Cardiac septum (tissue), 1 donor: Measurements from ENCODE around the gene D2HGDH. TPM values are rescaled to one million over a fixed set of nuclear protein-coding genes. Genes with fewer than 3 reads are reported as not detected.
A peak's percentile ranks its signal among the peaks of the same experiment; 100 is the strongest.

Experiments
- DNase-seq: peaks from one replicate; pipeline ENCODE4 v3.0.0-alpha.2; 2020; ENCODE audit warnings: low spot score
- intact Hi-C: fragments of 100-400 bp; cut with DNase I; formaldehyde crosslinking; loops from one replicate; pipeline ENCODE4 v1.14.0; 2022
- long read RNA-seq: library from polyadenylated mRNA; unstranded; transcript quantifications from one replicate; pipeline ENCODE4 v2.0.0, GENCODE V29; 2021
- total RNA-seq: library from RNA; stranded (reverse); fragmentation: NEBNext Ultra II Directional; extraction: Animal tissue kit (Norgen Biotek cat#: 25700); gene quantifications from one replicate; pipeline ENCODE4 v1.2.1, GENCODE V29; 2021
- donor health status: DM: no; HTN: no; CAD: no.

Gene D2HGDH
- total RNA-seq: 15.7 TPM
- long read RNA-seq, transcript D2HGDH-201 (10 exons, 2,617 nt): major isoform, 12 of 41 reads
- long read RNA-seq, partial matches to known transcripts: 11 of 41 reads
- long read RNA-seq, other reads (novel, unspliced or antisense): 18 of 41 reads

DNA sequence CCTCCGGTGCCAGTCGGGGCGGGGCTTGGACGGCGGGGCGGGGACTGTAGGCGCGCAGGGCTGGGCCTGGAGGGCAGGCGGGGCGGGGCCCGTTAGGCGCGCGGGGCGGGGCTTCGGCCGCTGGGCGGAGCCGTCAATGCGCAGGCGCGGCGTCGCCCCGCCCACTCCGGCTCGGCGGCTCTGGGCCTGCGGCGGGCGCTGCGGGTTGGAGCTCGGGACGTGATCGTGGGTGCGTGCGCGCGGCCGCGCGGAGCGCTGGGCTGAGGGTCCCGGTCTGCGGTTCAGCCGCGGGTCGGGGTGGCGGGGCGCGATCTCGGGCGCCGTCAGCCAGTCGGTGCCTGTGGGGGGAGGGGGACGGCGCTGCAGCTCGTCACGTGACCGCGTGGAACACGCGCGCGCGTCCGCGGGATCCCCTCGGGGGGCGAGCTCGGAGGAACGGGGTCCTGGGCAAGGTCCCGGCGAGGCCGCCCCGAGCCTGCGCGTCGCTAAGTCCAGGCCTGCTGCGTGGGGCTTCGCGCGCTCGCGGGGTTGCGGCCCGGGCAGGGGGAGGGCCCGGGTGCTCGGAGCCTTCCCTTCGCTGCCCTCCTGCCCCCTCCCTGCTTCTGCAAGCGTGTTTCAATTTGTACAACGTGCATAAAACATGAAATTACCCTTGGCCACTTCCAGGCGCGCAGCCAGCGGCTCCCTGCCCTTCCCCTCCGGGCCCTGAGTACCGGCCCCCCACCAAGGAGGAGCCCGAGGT is at the start of gene D2HGDH:
Gene D2HGDH (plus strand): TSS at position 164 of the 742 bp plus-strand sequence. CDS start 595 bp downstream, outside the sequence.
- intact Hi-C loops: loop anchor here (2.0 to 5.0 kb wide), 2 partner anchors 32 to 143 kb away; partner anchors contain the start of gene ING5
- peak; percentile 98 for DNase-seq

DNA sequence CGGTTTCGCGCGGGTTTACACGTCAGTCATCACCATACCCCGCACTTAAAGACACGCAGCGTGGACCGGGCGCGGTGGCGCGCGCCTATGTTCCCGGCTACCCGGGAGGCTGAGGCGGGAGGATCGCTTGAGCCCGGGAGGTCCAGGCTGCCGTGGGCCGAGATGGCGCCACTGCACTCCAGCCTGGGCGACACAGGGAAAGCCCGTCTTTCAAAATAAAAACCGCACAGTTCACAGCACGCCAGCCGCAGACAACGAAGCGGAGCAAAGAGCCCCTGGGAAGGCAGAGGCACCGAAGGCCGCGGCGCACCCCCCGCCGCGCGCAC is 48.1 kb upstream of the D2HGDH start:
- intact Hi-C loops: loop anchor here (2.0 kb wide), 2 partner anchors 15 to 49 kb away; partner anchors contain the start of genes ATG4B and THAP4
- DNase-seq: no peak

DNA sequence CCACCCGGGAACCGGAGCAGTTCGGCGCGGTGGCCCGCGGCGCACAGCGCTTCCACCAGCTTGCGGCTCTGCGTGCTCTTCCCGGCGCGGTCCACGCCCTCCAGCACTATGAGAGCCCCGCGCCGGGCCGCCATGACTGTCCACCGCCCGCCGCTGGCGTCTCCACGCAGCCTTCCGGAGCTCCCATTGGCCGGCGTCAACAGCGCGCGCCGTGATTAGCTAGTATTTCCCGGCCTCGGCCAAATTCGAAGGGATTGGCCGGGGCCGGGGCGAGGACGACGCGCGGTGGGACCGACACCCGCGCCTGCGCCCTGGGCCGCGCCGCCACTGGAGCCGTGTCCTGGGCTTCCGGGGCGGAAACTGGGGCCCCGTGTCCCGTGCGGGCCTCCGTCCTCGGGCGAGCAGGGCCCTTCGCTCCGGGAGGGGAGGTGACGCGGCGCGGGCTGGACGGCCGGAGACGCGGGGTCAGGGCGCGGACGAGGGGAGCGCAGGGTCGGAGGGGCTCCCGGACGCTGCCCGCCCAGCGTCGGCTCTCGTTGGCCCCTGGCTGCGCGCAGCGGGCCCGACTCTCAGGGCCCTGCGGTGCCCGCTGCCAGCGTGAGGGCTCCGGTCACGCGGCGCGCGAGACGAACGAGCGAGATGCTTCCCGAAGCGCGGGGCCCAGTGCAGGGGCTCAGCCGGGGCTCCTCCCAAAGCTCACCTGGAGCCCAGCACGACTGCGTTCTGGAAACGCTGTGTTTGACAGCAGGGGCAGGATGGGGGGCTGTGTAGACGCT is 47.6 kb upstream of the D2HGDH start, which contains the start of gene DTYMK:
Gene DTYMK (minus strand): TSS at position 166 of the 776 bp plus-strand sequence. CDS start 32 bp downstream, at position 134.
- intact Hi-C loops: loop anchor here (2.0 kb wide), 2 partner anchors 14 to 50 kb away; partner anchors contain the start of genes ATG4B and THAP4
- DNase-seq: peak; percentile 98

DNA sequence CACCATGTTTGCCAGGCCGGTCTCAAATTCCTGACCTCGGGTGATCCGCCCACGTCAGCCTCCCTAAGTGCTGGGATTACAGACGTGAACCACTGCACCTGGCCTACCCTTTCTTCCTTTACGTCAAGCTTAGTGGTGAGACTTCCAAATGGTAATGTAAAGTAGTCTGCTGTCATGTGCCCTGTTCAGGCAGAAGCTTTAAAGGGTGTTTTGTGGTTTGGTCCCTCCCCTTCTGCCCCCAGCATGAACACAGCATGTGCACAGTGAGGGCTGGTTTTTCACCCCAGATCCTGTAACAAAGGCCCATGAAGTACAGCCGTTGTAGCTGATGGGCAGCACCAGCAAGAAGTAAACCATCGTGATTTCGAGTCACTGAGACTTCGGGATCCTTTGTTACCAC is 45.1 kb upstream of the D2HGDH start:
- intact Hi-C loops: no loop called here
- DNase-seq: no peak

DNA sequence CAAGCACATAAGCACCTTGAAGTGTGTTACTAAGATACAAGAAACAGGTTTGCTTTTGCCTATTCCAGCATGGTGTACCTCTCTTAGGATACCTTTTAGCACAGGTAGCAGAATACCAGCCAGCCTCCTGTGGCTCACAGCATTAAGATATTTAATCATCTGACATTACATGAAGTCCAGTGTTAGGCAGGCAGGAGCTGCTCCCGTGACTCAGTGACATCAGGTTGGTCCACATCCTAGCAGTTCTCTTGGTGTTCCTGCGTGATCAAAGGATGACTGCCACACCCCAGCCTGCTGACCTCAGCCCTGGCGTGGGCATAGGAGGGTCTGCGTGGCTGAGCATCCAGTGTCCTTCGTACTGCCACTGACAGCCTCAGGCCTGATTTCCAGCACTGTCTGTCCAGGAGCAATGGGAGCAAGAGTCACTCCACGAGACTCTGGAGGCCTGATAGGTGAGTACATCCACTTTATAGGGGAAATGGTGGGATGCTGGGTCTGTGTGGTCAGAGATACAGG is 44.2 kb upstream of the D2HGDH start:
- no peak for DNase-seq
- intact Hi-C loops: no loop called here

DNA sequence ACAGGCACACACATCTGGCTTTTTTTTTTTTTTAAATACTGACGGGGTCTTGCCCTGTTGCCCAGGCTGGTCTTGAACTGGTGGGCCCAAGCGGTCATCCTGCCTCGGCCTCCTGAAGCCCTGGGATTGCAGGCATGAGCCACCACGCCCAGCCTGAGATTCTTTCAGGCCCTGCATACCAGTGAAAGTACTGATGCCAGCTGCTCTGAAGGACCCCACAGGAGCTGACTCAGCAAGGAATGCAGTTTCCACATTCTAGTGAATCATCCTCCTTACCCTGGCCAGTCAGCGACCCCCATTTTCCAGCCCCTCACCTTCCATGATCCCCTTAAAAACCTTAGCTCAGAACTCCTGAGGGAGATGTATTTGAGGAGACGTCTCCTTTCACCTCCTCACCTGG is 42.0 kb upstream of the D2HGDH start:
- intact Hi-C loops: no loop called here
- DNase-seq: no peak

DNA sequence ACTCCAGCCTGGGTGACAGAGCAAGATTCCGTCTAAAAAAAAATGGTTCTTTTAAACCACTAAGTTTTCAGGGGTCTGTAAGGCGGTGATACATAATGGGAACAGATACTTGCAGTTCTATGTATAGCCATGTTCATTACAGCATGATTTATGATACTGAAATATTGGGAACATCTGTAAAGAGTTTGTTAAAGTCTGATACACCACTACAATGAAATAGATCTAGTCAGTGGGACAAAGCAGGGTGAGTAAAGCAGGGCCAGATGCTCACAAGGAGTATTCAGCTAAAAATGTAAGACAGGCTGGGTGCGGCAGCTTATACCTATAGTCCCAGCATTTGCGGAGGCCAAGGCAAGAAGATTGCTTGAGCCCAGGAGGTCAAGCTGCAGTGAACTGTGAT is 38.8 kb upstream of the D2HGDH start:
- DNase-seq: no peak
- intact Hi-C loops: no loop called here

DNA sequence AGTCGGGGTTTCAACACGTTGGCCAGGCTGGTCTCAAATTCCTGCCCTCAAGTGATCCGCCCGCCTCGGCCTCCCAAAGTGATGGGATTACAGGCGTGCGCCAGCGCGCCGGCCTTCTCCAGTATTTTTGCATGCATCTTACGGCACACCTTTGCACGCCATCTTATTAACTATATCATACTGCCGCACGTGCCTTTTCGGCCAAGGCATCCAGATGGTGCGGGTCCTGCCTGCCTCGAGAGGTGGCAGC is 33.4 kb upstream of the D2HGDH start:
- DNase-seq: no peak
- intact Hi-C loops: loop anchor here (2.0 to 5.0 kb wide), 2 partner anchors 14 to 181 kb away; partner anchors contain the start of gene DTYMK

DNA sequence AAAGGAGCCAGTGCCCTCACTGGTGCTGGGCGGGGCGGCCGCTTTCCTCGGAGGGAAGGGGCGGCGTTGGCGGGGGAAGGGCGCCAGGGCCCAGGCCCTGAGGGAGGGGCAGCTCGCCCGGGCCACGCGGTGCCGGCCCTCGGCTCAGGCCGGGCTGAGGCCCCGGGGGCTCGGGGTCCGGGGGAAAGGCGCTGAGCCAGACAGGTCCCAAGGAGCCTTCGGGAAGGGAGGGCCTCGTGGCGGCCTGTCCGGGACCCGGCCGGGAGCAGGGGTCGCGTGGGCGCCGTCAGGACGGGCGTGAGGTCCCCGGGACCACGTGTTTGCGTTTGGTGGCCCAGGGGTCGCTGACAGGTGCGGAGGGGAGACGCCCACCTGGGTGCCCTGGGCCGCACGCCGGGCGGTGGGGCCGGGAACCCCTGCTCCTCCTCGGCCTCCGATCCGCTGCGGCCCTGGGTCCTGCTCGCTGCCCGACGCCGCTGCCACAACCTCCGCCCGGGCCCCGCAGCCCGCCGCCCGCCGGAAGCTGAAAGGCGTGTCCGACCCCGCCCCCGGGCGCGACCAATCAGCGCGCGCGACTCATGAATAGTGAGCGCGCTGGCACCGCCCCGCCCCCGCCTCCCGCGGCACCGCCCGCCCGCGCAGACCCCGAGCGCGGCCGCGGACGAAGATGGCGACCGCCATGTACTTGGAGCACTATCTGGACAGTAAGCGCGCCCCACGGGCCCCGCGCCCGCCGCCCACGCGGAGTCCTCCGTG is 32.9 kb upstream of the D2HGDH start, which contains the start of gene ING5:
Gene ING5 (plus strand): TSS at position 641 of the 756 bp plus-strand sequence. CDS start 27 bp downstream, at position 668.
- DNase-seq: peak; percentile 97
- intact Hi-C loops: loop anchor here (2.0 to 5.0 kb wide), 3 partner anchors 15 to 181 kb away; partner anchors contain the start of genes D2HGDH and DTYMK

DNA sequence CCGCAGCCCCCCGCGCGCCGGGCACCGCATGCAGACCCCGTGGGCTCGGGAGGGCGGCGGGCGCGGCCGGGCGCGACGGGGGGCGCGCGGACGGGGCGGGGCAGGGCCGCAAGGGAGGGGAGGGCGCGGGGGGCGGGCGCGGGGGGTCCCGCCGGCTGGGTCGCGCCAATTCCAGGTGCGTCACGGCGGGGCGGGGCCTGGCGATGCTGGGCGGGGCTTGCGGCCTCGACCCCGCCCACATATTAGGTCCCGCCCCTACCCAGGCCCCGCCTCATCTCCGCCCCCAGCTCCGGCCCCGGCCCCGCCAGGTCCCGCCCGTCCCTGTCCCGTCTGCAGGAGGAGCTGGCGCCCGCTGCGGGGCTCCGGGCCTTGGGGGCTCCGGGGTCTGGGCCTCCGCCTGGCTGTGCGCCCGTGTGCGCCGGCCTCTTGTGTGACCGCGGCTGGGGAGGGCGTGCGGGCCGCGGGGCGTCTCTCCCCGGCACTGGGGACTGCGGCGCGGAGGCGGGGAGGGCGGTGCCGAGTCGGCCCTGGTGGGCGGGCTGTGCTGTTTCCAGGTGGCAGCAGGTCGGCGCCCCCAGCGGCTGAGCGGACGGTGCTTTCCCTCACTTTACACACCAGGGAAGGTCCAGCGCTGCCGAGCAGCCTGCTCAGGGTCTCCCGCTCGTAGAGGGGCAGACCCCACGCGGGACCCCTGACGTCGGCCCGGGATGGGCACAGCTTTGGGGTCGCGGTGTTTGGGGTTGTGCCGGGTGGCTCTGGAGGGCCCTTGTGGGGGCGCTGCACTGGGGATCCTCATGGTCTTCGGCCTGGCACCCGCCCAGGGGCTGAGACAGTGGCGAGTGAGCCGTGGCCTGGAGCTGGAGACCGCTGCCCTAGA is 32.0 kb upstream of the D2HGDH start:
- DNase-seq: peak; percentile 95
- intact Hi-C loops: loop anchor here (2.0 to 5.0 kb wide), 2 partner anchors 32 to 180 kb away; partner anchors contain the start of gene D2HGDH

DNA sequence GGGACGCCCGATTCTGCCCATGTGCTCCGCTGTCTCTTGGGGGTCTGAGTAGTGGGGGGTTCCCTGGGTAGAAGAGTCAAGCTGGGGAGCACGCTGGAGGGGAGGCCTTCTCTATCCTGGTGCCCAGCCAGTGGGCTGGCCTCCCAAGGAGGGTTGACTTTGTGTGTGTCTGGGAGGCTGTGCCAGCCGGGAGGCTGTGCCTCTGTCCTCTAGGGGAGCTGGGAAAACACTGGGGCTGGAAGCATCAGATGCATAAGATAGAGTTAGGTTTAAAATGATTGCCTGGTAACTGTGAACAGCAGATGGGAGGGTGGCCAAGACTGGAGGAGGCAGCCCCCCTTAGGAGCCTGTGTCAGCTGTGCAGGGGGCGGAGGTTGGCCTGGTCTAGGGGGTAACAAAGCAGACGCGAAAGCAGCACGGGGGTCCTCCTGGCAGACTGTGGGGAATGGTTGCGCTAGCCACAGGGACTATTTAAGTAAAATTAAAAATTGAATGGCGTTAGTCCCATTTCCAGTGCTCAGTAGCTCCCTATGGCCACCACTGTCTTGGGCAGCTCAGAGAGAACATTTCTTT is 31.3 kb upstream of the D2HGDH start:
- no peak for DNase-seq
- intact Hi-C loops: loop anchor here (2.0 to 5.0 kb wide), 2 partner anchors 32 to 179 kb away; partner anchors contain the start of gene D2HGDH

DNA sequence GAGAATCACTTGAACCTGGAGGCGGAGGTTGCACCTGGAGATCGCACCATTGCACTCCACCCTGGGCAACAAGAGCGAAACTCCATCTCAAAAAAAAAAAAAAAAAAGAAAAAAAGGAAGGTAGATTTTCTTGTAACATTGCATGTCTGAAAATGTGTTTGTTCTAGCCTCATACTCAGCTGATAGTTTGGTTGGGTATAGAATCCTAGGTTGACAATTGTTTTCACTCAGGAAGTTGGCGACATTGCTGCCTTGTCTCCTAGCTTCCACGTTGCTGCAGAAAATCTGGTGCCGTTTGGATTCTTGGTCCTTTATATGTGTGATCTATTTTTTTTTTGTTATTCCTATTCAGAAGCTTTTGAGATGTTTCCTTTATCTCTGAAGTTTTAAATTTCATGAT is 27.9 kb upstream of the D2HGDH start:
- DNase-seq: no peak
- intact Hi-C loops: no loop called here

DNA sequence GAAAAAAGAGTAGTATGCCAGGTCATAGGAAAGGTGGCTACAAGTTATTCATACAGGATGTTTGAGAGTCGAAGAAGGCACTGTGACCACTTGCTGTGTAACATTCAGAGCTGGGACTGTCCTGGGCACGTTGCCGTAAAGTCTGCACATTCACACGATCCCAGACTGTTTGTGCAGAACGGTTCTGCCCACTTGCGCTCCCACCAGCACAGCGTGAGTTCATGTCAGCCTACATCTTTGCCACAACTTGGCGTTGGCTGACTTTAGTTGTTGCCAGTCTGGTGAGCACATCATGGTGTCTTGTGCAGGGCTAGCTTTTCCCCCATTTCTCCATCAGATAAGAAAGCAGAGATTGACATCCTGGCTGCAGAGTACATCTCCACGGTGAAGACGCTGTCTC is 25.6 kb upstream of the D2HGDH start:
- no peak for DNase-seq
- intact Hi-C loops: no loop called here

DNA sequence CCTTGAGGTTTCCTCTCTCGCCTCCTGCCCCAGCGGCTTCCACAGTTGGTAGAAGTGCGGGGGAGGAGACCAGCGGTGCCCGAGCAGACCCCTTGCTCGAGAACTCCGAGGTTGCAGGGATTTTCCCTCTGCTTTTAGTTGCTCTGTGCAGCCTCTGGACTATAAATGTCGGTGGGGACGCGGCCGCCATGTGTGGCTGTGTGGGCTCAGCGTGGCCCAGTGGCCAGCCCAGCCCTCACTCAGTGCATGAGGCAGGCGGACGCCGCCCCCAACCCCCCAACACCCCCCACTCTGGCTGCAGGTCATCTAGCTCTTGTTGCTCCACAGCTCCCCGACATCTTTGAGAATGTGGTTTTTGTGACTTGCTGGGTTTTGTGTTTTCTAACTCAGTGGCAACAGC is 15.3 kb upstream of the D2HGDH start:
- intact Hi-C loops: no loop called here
- DNase-seq: no peak

DNA sequence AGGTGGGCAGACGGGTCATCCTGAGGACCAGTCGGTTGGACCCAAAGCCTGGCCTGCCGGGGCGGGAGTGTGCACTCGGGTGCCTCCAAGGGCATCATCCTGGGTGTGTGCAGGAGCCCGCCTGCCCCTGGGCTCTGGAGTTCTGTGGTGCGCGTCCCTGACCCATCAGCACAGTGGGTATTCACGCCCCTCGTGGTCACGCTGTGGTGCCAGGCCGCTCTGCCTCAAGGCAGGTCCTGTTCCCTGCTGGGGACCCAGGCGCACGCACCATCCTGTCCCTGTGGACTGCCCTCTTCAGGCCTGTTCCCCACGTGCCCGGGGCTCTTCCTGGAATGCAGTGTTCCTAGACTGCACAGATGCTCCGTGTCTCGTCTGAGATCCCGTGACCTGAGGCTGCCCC is 14.3 kb upstream of the D2HGDH start:
- intact Hi-C loops: no loop called here

DNA sequence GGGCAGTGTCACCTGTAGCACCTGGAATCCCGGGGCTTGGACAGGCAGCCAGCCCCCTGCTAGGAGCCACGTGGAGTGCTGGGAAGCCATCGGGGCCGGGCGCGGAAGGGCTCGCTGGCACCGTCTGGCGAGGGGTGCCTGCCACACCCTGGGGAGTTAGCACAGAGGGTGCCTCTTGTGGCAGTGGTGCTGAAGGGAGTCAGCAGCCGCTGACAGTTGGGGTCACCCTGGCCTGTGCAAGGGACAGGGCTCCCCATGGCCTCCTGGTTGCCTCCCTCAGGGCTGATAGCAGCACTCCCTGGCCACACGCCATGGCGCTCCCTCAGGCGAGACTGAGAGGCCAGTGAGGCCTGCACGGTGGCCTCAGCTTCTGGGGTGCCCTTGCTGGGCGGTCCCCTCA is 13.9 kb upstream of the D2HGDH start:
- intact Hi-C loops: no loop called here

More for the DNA sequence above, 14.3 kb upstream of the D2HGDH start:
- DNase-seq: no peak

DNA sequence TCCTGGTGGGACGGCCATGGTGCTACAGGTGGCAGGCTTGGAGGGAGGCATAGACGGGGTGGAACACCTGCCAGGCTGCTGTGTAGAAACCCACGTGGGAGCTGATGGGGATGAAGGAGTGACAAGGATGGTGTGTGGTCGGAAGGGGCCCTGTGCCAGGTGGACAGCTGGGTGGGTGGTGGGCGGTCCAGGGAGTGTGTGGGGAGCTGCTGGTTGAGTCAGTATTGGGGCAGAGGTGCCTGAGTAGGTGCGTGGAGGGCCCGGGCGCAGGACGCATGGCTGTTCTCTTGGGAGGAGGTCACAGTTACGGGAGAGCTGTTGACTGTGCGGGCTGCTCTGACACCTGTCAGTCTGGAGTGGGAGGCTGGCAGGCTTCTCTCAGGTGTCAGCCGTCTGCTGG is 12.6 kb upstream of the D2HGDH start:
- DNase-seq: no peak
- intact Hi-C loops: no loop called here

More for the DNA sequence above, 13.9 kb upstream of the D2HGDH start:
- no peak for DNase-seq

DNA sequence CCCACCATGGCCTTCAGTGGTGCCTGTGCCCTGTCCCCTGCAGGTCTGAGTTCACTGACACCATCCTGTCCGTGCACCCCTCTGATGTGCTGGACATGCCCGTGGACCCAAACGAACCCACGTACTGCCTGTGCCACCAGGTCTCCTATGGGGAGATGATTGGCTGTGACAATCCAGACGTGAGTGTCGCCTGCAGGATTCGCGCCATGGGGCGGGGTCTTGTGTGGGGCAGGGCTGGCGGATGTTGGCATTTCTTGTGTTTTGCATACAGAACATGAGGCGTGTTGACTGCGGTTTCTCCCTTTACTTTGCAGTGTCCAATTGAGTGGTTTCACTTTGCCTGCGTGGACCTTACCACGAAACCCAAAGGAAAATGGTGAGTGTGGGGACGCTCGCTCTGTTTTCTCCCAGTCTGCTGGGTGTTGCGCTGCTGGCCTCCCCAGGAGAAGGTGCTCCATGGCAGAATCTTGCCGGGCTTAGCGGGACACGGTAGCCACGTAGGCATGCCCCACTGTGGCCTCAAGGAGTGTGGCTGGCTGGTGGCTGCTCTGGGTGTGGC is 11.5 kb upstream of the D2HGDH start:
- no peak for DNase-seq
- intact Hi-C loops: no loop called here
